EH (cell line): Measurements from ENCODE around the gene TBC1D5.
"Not testable (repeated sequence)": the region's sequence is repeated elsewhere in the genome, so short reads cannot be mapped to it uniquely, and the experiment has no call there.

Source experiments
- DNase-seq: peaks from one replicate; pipeline ENCODE4 v3.0.0-alpha.2; 2015; ENCODE audit warnings: low read depth

TBC1D5 gene

DNA sequence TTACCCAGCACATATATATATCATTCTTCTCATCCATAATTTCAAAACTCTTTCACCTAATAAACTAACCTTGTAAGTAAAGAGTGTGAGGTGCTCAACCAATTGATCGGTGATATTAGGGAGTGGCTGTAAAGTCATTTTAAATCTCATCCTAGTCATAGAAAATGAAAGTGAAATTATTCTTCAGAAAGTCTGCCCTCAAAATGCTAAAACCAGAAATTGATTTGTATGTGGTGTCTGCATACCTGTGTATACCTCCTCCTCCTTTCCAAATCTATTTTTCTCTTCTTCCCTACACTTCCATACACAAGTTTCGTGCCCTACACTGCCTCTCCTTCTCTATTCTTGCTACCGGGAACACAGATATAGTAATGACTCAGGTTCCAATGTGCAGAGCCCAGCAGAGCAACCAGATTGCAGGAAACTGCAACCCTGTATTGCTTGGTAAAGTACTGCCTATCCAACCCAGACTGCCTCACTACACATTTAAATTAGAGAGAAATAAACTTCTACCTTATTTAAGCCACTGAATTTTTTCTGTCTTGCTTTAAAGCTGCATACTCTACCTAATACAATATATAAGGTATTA, 7.4 kb upstream of the TBC1D5 start:
- DNase-seq = no peak

DNA sequence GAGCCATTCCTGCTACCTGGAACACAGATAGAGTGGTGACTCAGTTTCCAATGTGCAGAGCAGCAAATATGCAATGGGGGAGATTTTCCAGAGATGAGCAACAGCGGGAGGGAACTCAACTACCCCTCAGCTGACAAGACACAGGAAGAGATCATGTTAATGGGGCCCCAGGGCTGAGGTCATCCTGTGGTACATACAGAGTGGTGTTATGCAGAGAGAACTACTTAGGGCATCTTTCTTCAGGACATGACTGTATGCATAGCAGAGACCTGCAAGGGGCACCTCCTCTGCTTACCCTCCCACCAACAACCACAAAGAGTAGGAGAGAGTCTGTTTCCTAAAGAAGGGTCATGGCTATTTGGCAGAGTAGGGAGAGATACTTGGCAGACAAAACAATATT, 6.8 kb upstream of the TBC1D5 start:
- DNase-seq = no peak

GRCh38 chr3:17747890-17748247, 5.4 kb upstream of the TBC1D5 start:
- DNase-seq = no peak

- DNase-seq = no peak
Observed at GRCh38 chr3:17747174-17747889, 4.9 kb upstream of the TBC1D5 start.

DNA sequence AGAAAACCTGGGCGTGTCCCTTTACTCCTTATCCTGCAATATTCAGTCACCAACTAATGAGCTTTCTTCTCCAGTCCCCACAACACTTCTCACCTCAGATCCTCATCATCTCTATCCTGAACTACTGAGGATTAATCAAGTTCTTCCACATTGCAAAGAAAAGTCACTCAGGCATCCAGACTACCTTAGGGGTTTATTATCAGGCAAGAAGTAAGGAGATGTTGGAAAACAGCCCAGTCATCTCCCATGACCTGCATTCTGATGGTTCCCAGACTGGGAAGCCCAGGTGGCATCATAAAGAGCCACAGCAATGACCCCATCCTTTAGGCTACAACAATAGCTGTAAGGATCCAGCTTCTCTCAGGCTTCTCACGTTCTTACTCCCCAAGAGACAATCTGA, 3.5 kb upstream of the TBC1D5 start:
- no peak for DNase-seq

- DNase-seq = no peak
Observed at GRCh38 chr3:17745301-17745700, 2.9 kb upstream of the TBC1D5 start.

DNA sequence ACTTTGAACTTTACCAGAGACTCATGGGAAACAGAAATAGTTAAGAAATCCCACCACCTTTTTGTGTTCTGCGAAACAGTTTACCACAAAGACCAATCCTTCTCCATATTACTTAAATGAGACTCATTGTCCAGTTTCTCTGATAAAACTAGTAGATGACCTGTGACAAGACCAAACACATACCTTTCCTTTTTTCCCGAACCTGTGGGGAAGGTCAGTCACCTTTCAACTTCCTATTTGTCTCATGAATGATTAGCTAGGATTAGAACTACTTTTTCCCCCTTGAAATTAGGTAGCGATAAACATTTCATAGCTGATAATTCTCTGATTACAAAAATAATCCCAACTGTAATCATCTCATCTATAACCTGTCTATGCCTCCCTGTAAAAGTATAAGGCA, 2.3 kb upstream of the TBC1D5 start:
- no peak for DNase-seq

- DNase-seq = no peak
Observed at GRCh38 chr3:17743658-17743995, 1.2 kb upstream of the TBC1D5 start.

DNA sequence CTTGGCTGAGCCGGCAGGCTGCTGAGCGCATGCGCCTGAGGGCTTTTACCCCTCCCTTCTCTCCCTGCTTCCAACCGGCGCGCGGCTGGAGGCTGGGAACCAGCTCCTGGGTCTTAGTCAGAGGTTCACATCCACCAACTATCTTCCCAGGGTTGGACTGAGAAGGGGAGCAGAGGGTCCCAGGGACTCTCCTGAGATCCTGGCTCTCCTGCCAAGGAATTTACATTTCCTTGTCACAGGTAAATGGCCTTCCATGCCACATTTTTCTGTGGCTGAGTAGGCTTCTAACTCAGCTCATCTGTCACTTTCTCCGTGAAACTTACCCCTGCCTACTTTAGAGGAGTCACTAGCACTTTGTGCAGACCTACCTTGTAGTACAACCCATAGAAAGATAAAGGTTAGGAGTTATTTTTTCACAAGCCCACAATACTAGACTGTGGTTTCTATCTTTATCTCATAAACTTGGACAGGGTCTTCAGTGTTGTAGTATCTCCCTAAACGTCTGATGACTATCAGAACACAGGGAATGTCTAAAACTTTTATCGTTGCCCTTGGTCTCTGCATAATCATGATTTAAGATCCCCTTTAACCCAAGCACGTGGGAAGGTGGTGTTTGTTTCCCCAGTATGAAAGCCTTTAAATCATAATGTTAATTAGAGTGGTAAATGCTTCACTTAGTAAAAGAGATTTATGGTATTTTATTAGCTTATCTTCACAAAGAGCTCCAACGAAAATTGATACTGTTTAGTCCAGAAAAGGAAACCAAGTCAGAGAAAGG, 638 bp upstream of the TBC1D5 start:
- no peak for DNase-seq

GRCh38 chr3:17741621-17742101, 770 bp downstream of the TBC1D5 start:
- no peak for DNase-seq

DNA sequence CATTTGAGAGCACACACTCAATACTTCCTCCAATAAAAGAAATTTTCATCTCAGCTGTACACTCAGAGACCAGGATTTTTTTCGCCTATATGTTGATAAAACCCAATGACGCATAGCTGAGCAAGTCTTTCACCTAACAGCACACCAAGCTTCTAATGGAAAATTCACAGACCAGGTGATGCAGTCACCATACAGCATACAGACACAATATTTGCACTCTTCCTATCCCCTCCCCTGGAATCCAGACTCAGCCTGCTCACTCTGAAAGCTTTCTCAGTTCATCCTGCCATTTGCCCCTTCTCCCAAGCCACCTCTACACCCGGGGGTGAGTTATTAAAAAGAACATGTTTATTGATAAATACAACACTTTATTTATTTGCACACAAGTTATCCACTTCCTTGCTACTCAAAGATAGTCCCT, 1.7 kb downstream of the TBC1D5 start:
- peak; percentile 29 for DNase-seq

GRCh38 chr3:17738921-17739320, 3.5 kb downstream of the TBC1D5 start:
- no peak for DNase-seq

DNA sequence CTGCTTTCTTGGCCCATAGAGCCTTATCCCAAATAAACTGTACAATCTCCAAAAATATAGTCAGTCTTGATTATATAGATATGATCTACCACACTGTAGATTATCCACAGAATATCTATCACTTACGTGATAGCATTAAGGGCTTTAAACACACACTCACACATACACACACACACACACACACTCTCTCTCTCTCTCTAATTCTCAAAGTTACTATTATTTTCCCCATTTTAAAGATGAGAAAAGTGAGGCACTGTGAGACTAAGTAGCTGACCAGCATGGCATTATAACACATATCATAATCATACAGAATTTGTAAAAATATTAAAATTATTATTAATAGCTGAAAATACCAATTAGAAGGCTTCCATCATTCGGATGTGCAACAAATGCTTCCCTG, 4.2 kb downstream of the TBC1D5 start:
- DNase-seq = no peak

DNA sequence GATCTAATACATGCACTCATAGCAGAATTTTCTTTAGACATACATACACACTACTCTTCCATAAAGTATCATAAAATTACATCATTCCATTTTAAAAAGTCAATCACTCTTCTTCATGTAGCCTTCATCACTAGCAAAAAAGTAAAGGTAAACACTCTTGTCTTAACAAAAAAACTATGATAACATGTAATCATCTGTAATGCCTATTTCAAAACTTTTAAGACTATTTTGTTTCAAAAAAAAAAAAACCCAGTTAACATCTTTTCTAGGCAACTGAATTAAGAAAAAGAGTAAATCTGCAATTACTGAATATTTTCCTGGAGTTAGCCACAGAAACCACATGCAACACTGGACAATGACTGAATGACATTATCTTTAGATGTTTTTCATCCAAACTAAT, 4.8 kb downstream of the TBC1D5 start:
- no peak for DNase-seq

DNA sequence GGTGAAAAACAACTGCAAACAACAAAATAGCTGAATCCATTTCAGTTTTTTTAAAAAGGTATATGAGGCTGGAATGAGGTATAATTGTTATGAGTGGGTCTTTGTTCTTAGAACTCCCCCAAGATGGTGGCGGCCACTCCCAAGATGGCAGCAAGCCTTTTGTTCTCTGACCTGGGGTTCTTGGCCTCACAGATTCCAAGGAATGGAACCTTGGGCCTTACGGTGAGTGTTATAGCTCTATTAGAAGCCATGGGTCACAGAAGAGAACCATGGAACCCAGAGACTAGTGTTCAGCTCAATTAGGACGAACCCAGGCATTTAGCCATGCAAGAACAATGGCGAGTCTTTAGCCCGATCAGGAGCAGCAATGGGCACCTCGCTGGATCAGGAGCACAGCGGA, 7.1 kb downstream of the TBC1D5 start:
- not testable (repeated sequence) for DNase-seq

DNA sequence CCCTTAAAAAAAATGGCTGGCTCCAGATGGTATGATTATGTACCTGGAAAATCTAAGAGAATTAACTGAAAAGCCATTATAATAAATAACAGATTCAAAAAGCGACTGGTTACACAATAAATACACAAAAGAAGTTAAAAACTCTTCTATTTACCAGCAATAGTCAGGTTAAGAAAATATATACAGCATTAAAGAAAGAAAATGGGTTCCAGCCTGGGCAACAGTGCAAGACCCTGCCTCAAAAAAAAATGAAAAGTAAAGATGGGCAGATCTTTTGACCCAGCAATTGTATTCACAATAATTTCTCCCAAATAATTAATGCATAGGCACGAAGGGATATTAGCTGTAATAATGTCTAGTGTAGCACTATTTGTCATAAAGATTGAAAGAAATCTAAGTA, 8.7 kb downstream of the TBC1D5 start:
- DNase-seq = no peak

GRCh38 chr3:17733215-17733614, 9.2 kb downstream of the TBC1D5 start:
- DNase-seq = no peak

DNA sequence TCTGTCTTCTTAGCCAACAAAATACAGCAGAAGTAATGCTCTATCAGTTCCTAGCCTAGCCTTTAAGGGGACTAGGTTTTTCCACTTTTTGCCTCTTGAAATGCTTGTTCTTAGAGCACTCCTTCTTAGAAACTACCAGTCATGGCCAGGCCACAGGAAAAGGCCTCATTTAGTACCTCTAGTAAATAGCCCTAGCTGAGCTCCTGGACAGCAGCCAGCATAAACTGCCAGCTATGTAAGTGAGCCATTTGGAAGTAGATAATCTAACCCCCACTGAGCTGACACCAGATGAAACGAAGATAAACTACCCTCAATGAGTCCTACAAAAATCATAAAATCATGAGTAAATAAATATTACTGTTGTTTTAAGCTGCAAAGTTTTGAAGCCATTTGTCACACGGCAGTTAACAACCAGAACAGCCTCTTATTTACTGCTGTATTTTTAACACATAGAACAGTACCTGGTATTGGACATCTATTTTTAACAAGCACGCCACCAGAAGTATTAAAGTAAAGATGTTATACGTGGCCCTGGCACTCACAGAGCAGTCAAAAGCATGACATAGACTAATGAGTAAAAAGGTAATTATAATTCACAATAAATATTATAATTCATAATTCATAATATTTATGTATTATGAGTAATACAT, 12.0 kb downstream of the TBC1D5 start:
- peak; percentile 86 for DNase-seq

- no peak for DNase-seq
Observed at GRCh38 chr3:17726313-17726712, 16.1 kb downstream of the TBC1D5 start.

- not testable (repeated sequence) for DNase-seq
Observed at GRCh38 chr3:17725844-17726243, 16.6 kb downstream of the TBC1D5 start.

DNA sequence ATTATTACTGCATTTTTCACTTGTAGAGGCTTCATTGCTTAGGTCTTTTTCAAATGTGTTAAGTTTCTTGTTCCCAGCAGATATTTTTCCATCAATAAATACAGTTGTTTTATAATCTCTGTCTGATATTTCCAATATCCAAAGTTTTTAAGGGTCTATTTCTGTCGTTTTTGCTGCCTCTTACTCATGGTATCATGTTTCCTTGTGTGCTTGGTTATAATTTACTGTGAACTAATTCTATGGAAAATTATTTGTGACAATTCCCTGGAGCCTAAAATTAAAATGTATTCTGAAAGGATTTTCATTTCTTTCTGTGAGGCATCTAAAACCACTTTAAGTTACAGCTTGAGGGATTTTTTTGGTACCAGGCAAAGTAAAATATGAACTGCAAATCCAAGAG, 17.5 kb downstream of the TBC1D5 start:
- no peak for DNase-seq

GRCh38 chr3:17724122-17724521, 18.3 kb downstream of the TBC1D5 start:
- no peak for DNase-seq

- no peak for DNase-seq
Observed at GRCh38 chr3:17717411-17717810, 25.0 kb downstream of the TBC1D5 start.
